ENCODE measurements around the gene TMC3. TPM values are rescaled to one million over a fixed set of nuclear protein-coding genes. Genes with fewer than 3 reads are reported as not detected.

TMC3 gene
- total RNA-seq, result not detected in 2 replicates

GRCh38 chr15:81373775-81374395, at the start of gene TMC3:
Gene TMC3, minus strand, starts transcription at chr15:81374213. Its CDS starts 136 bp downstream, at chr15:81374077.

GRCh38 chr15:81323944-81324881, 49.8 kb downstream of the TMC3 start, which contains the start of gene STARD5:
Gene STARD5, minus strand, starts transcription at chr15:81324141. Its CDS starts 42 bp downstream, at chr15:81324099.

Other genes starting within 250 kb of the TMC3 start
- under 0.01 and 0.07 TPM in 2 replicates for gene CFAP161, start 239.9 kb downstream of the TMC3 start, total RNA-seq
- gene IL16, start 177.3 kb downstream of the TMC3 start, total RNA-seq, result under 0.01 and 0.07 TPM in 2 replicates
- gene STARD5, start 50.1 kb downstream of the TMC3 start, total RNA-seq, result 5.1 and 13.6 TPM in 2 replicates

Measured in nasal cavity respiratory epithelium epithelial cell of viscerocranial mucosa (primary cell).